D721Med (cell line): ENCODE results near the gene LSM14A.
"Not testable (repeated sequence)": the region's sequence is repeated elsewhere in the genome, so short reads cannot be mapped to it uniquely, and the experiment has no call there.

Experiments
- DNase-seq: peaks from one replicate; pipeline ENCODE4 v3.0.0; 2011; ENCODE audit warnings: low spot score; ENCODE audit not compliant: insufficient read length
- FAIRE-seq: peaks from 2 replicates; lab custom pipeline; 2011; peaks lifted over from hg19 to GRCh38; lab: Jason Lieb, UNC
- TF ChIP-seq, protein P1 (sequence below): IDR thresholded peaks from 2 replicates; pipeline ENCODE4 v1.5.1; 2012; ENCODE audit warnings: mild to moderate bottlenecking, control low read depth; ENCODE audit not compliant: insufficient read depth; ENCODE audit errors: missing control alignments

LSM14A gene

GRCh38 chr19:34148658-34149185 is 23.6 kb upstream of the LSM14A start:
- DNase-seq, result no peak
- no peak for FAIRE-seq

GRCh38 chr19:34149873-34150272 is 22.4 kb upstream of the LSM14A start:
- FAIRE-seq (no peak), DNase-seq (no peak)
- TF ChIP-seq, protein P1, sequence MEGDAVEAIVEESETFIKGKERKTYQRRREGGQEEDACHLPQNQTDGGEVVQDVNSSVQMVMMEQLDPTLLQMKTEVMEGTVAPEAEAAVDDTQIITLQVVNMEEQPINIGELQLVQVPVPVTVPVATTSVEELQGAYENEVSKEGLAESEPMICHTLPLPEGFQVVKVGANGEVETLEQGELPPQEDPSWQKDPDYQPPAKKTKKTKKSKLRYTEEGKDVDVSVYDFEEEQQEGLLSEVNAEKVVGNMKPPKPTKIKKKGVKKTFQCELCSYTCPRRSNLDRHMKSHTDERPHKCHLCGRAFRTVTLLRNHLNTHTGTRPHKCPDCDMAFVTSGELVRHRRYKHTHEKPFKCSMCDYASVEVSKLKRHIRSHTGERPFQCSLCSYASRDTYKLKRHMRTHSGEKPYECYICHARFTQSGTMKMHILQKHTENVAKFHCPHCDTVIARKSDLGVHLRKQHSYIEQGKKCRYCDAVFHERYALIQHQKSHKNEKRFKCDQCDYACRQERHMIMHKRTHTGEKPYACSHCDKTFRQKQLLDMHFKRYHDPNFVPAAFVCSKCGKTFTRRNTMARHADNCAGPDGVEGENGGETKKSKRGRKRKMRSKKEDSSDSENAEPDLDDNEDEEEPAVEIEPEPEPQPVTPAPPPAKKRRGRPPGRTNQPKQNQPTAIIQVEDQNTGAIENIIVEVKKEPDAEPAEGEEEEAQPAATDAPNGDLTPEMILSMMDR, result no peak

More at GRCh38 chr19:34148658-34149185, 23.6 kb upstream of the LSM14A start:
- TF ChIP-seq, protein P1, result no peak

- FAIRE-seq, result no peak
- DNase-seq, result no peak
- TF ChIP-seq, protein P1, result no peak
These were observed 21.7 kb upstream of the LSM14A start for GRCh38 chr19:34150558-34150957.

GRCh38 chr19:34151439-34151838 is 20.9 kb upstream of the LSM14A start:
- FAIRE-seq, result no peak
- TF ChIP-seq, protein P1, result no peak
- no peak for DNase-seq

GRCh38 chr19:34154401-34154800 is 17.9 kb upstream of the LSM14A start:
- DNase-seq, result no peak
- FAIRE-seq, result no peak
- TF ChIP-seq, protein P1, result no peak

- no peak for DNase-seq
- TF ChIP-seq, protein P1, result no peak
- no peak for FAIRE-seq
These were observed 16.6 kb upstream of the LSM14A start for GRCh38 chr19:34155686-34156085.

DNA sequence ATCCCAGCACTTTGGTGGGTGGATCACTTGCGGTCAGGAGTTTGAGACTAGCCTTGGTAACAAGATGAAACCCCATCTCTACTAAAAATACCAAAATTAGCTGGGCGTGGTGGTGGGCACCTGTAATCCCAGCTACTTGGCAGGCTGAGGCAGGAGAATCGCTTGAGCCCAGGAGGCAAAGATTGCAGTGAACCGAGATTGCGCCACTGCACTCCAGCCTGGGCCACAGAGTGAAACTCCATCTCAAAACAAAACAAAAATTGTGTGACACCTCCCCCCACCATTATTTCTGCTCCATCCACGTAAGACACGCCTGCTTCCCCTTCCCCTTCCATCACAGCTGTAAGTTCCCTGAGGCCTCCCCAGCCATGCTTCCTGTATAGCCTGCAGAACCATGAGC is 13.3 kb upstream of the LSM14A start:
- not testable (repeated sequence) for FAIRE-seq, DNase-seq

GRCh38 chr19:34159541-34159940 is 12.8 kb upstream of the LSM14A start:
- DNase-seq, FAIRE-seq: not testable (repeated sequence)

GRCh38 chr19:34161902-34162301 is 10.4 kb upstream of the LSM14A start:
- DNase-seq, FAIRE-seq: not testable (repeated sequence)
